Ovary (tissue), 9 donors: ENCODE measurements around the gene ARHGAP10. TPM values are rescaled to one million over a fixed set of nuclear protein-coding genes. Genes with fewer than 3 reads are reported as not detected.

ENCODE experiments used
- DNase-seq, 5 donors: peaks; one replicate each; pipeline ENCODE4 v3.0.0-alpha.2; 2019 to 2020
- H3K27ac ChIP-seq, 2 donors: fragments of 200-600 bp; one replicate each; pipeline versions ENCODE4 v1.5.1 to v1.8.0; 2019 to 2022
- H3K27me3 ChIP-seq: fragments of 200-600 bp; one replicate; pipeline ENCODE4 v1.8.0; 2022
- H3K36me3 ChIP-seq: fragments of 200-600 bp; sonication (generic); one replicate; pipeline ENCODE4 v1.5.1; 2019
- H3K4me1 ChIP-seq: one replicate; pipeline ENCODE4 v1.8.1; 2013; ENCODE audit warnings: mild to moderate bottlenecking, moderate library complexity; ENCODE audit not compliant: insufficient read depth
- H3K4me3 ChIP-seq: fragments of 200-600 bp; sonication (generic); one replicate; pipeline ENCODE4 v1.5.1; 2017
- H3K9me3 ChIP-seq, 2 donors: fragments of 200-600 bp in 1 of 2; sonication (generic) in 1 of 2; one replicate each; pipeline versions ENCODE4 v1.5.1 to v1.8.1; 2013 to 2019; ENCODE audit warnings: mild to moderate bottlenecking in 1 of 2, moderate library complexity in 1 of 2
- EP300 ChIP-seq: sonication (generic); formaldehyde crosslinking; IDR thresholded peaks from one replicate; pipeline ENCODE4 v1.6.1; 2017; ENCODE audit warnings: antibody characterized with exemption
- POLR2A ChIP-seq: fragments of 450-650 bp; IDR thresholded peaks from one replicate; pipeline ENCODE4 v1.6.1; 2017; ENCODE audit warnings: antibody characterized with exemption, mild to moderate bottlenecking, moderate library complexity
- WGBS, 3 donors: extraction: QIAGEN DNeasy Blood & Tissue Kit in 1 of 3; methylation state at CpG; one replicate each; pipeline versions ENCODE4 v1.1.5 to v1.1.7; 2013 to 2017; 5-methylcytosine and 5-hydroxymethylcytosine counted together
- intact Hi-C, 4 donors: fragments of 100-400 bp; cut with DNase I; formaldehyde crosslinking; loops; one replicate each; pipeline versions ENCODE4 v1.11.0 to v1.15.1; 2022 to 2023
- polyA plus RNA-seq, 2 donors: library from polyadenylated mRNA; stranded (reverse); fragments of 200-250 nt in 1 of 2; fragments of 350-450 nt in 1 of 2; fragmentation: Illumina TruSeq in 1 of 2; extraction: RNeasy Lipid Tissue Mini Kit (QIAGEN cat#74804) in 1 of 2; gene quantifications; one replicate each; pipeline ENCODE4 v1.2.3, GENCODE V29; 2013 to 2014
- total RNA-seq, 7 donors: library from RNA; depleted of rRNA in 2 of 7; stranded (reverse); fragments of >200 nt in 2 of 7; fragmentation: NEBNext Ultra II Directional in 3 of 7; extraction: Animal tissue kit (Norgen Biotek cat#: 25700) in 3 of 7; gene quantifications; one replicate each; pipeline versions ENCODE4 v1.1.0 to v1.2.4, GENCODE V29; 2016 to 2023
- TF ChIP-seq, protein P1 (sequence below), 3 donors: fragments of 450-650 bp in 2 of 3; fragments of 200-600 bp in 1 of 3; IDR thresholded peaks; one replicate each; pipeline versions ENCODE4 v1.5.1 to v1.8.0; 2016 to 2022; ENCODE audit warnings: antibody characterized with exemption in 3 of 3, mild to moderate bottlenecking in 1 of 3
- donor health status: DM: no; HTN: no; CAD: no; lungs with moderate emphysema.
- donor health status: DM: no; HTN: no; CAD: no.
- donor health status: Bipolar disorder and iron deficiency.
- donor health status: DM: yes; HTN: yes; CAD: no.
- donor health status: DM: no; HTN: no; CAD: no.
- donor health status: DM: yes; HTN: yes; CAD: no.

ARHGAP10 gene
- total and polyA plus RNA-seq, 9 donors: 37.1 to 76.7 (median 63.8) TPM

DNA sequence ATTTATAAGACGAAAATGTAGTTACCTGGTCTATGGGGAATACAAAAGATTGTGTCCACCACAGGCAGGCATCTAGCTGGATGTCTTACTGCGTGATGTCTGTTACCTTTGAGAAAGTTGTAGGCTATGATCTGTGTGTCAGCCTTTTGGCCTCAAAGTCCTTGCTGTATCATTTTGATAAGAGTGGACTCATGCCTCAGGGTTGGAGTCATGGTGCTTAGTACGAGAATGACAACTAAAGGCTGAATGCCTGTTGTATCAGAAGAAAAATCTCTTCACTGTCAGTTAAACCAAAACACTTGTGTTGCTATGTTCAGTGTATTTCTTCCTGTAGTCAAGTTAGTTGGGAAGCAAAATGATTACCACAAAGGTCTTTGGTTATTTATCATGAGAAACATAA lies 226.2 kb downstream of the ARHGAP10 start:
- Histone ChIP-seq H3K9me3 (no peaks in the 10 kb centered on the region), H3K27me3 (no peaks in the 10 kb centered on the region), H3K27ac (no peak overlapping the region), H3K4me1 (peaks cover 3% of the 10 kb centered on the region), H3K4me3 (no peak overlapping the region), H3K36me3 (no peaks in the 10 kb centered on the region)
- intact Hi-C loops: no loop called here
- DNase-seq: no peak
- TF ChIP-seq POLR2A (no peak), EP300 (no peak)
- WGBS, 3 donors: 88 to 92% (median 92%) methylated on average over 3 of the region's 3 CpGs

DNA sequence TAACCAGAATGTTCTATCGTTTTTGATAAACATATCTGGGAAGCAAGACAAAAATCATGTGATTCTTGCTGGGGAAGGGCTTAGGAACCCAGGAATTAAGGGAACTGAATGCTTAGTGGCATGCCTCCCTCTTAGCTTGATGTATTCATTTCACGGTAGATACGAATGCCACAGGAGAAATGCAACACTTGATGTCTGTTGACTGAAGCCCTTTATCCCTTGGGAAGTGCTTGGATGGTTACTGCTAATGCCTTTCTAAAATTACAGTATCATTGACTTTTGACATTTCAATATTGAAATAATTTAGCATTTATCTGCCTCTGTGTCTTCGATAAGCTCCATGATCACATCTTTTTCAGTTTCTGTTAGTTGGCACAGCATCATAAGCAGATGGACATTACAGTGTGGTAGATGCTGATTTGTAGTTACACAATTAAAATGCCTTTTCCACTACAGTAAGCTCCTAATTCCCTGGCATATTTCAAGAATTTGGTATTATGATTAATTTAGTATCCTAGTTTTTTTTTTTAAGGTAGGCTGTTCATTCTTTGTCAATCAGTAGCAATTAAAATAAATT lies 226.7 kb downstream of the ARHGAP10 start:
- no peaks in the 10 kb centered on the region for H3K36me3 ChIP-seq
- peaks cover 3% of the 10 kb centered on the region for H3K4me1 ChIP-seq
- TF ChIP-seq POLR2A (no peak), EP300 (no peak)
- TF ChIP-seq, protein P1, sequence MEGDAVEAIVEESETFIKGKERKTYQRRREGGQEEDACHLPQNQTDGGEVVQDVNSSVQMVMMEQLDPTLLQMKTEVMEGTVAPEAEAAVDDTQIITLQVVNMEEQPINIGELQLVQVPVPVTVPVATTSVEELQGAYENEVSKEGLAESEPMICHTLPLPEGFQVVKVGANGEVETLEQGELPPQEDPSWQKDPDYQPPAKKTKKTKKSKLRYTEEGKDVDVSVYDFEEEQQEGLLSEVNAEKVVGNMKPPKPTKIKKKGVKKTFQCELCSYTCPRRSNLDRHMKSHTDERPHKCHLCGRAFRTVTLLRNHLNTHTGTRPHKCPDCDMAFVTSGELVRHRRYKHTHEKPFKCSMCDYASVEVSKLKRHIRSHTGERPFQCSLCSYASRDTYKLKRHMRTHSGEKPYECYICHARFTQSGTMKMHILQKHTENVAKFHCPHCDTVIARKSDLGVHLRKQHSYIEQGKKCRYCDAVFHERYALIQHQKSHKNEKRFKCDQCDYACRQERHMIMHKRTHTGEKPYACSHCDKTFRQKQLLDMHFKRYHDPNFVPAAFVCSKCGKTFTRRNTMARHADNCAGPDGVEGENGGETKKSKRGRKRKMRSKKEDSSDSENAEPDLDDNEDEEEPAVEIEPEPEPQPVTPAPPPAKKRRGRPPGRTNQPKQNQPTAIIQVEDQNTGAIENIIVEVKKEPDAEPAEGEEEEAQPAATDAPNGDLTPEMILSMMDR (IDR thresholded peaks at IDR 0.05): no peak
- H3K27me3 ChIP-seq: no peaks in the 10 kb centered on the region
- 69 to 74% (median 72%) methylated on average over 4 of the region's 4 CpGs for WGBS, 3 donors
- DNase-seq: no peak
- no peak overlapping the region for H3K4me3 ChIP-seq
- no peaks in the 10 kb centered on the region for H3K9me3 ChIP-seq
- H3K27ac ChIP-seq: no peak overlapping the region
- intact Hi-C loops: no loop called here

DNA sequence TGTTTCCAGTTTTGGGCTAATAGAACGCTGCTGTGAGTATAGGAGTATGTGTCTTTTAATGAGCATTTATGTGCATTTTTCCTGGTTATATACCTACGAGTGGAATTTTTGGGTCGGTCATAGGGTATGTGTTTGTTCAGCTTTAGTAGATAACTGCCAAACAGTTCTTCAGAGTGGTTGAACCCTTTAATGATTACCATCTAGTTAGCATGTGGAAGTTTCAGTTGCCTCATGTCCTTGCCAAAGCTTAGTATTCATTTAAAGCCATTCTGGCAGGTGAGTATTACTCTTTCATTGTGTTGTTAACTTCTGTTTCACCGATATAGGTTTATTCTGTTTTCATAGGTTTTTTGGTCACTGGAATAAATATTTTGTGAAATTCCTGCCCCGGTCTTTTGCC lies 229.1 kb downstream of the ARHGAP10 start:
- Histone ChIP-seq H3K4me3 (no peak overlapping the region), H3K36me3 (no peaks in the 10 kb centered on the region), H3K4me1 (peaks cover 7% of the 10 kb centered on the region), H3K9me3 (no peaks in the 10 kb centered on the region), H3K27ac (no peak overlapping the region), H3K27me3 (no peaks in the 10 kb centered on the region)
- DNase-seq: no peak
- WGBS, 3 donors: 95 to 97% (median 96%) methylated on average over 5 of the region's 5 CpGs
- TF ChIP-seq POLR2A (no peak), EP300 (no peak)
- TF ChIP-seq, protein P1 (IDR thresholded peaks at IDR 0.05): no peak
- intact Hi-C loops: no loop called here

DNA sequence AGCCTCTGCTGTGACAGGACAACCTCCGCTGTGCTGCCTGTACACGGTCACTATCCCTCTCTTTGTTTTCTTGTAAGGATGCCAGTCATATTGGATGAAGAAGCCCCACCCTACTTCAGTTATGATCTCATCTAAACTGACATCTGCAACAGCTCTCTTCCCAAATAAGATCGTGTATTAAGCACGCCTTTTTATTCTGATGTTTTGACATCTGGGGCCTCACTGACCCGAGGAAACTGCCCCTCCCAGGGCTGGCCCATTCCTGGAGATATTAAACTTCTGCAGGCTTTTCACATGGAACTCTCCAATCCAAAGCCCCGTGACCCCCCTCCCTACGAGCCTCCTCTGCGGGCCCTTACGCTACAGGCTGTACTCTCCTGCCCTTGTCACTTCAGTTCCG lies 232.0 kb downstream of the ARHGAP10 start:
- H3K9me3 ChIP-seq: no peaks in the 10 kb centered on the region
- H3K36me3 ChIP-seq: no peaks in the 10 kb centered on the region
- H3K4me3 ChIP-seq: no peak overlapping the region
- H3K4me1 ChIP-seq: peaks cover 4% of the 10 kb centered on the region
- no peak for DNase-seq
- 79 to 83% (median 81%) methylated on average over 10 of the region's 10 CpGs for WGBS, 3 donors
- intact Hi-C loops: no loop called here
- no peak overlapping the region for H3K27ac ChIP-seq
- no peaks in the 10 kb centered on the region for H3K27me3 ChIP-seq
- TF ChIP-seq, protein P1 (IDR thresholded peaks at IDR 0.05): no peak
- TF ChIP-seq EP300 (no peak), POLR2A (no peak)

DNA sequence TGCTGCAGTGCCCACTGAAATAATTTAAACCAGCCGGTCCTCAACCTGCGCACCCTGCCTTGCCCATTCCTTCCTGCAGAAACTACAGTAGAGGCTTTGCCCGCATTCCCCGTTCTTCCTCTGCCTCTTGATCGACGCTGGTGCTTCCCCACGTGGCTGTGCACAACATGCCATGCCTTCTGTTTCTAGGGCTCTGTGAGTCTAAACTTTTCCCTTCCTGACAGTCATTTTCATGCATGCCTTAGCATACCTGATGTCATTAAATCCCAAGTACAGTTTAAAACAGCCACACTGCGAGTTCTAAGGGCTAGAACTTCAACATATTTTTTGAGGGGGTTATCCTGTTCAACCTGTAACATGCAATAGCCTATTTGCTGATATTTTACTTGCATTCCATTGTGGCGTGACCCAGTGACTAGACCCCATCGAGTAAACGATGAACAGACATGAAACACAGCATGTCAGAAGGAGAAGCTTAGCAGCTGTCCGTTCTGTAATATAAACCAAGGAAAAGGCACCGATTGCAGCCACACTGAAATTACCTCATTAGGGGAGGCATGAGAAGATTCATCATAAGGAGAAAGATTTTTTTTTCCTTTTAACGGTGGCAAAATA lies 232.5 kb downstream of the ARHGAP10 start:
- DNase-seq: no peak
- H3K4me1 ChIP-seq: peaks cover 4% of the 10 kb centered on the region
- WGBS, 3 donors: 37 to 59% (median 39%) methylated on average over 14 of the region's 14 CpGs
- H3K27ac ChIP-seq: no peak overlapping the region
- H3K36me3 ChIP-seq: no peaks in the 10 kb centered on the region
- TF ChIP-seq, protein P1 (IDR thresholded peaks at IDR 0.05): no peak
- TF ChIP-seq POLR2A (no peak), EP300 (no peak)
- intact Hi-C loops: no loop called here
- no peaks in the 10 kb centered on the region for H3K27me3 ChIP-seq
- H3K9me3 ChIP-seq: no peaks in the 10 kb centered on the region
- no peak overlapping the region for H3K4me3 ChIP-seq
